ENCODE measurements around the gene DNAJC5G. TPM values are rescaled to one million over a fixed set of nuclear protein-coding genes. Genes with fewer than 3 reads are reported as not detected.

DNAJC5G gene
- total and polyA plus RNA-seq, 10 donors: not detected

DNA sequence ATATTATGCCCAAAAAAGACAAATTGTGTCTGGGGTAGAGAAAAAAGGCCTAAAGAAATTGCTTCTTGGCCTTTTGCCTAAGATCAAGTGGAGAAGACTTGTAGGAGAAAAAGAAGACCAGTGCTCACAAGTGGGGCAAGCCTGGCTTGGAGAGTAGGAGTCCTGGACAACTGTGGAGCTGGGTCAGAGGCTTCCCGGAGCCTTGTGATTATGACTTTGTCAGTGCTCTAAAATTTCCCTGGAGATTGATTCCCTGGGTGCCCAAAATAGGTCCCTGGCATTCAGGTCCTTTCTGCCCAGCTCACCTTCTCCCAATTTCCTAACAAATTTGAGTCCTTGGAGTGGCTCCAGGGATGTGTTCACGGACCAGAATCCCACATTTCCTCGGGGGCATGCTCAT lies 6.2 kb downstream of the DNAJC5G start:
- Histone ChIP-seq H3K27ac (peak overlapping the region in 2 of 8 donors; percentile 21 to 25), H3K9me3 (no peaks in the 10 kb centered on the region), H3K36me3 (no peaks in the 10 kb centered on the region), H3K4me1 (peaks cover 5 to 10% (median 8%) of the 10 kb centered on the region in 6 donors), H3K4me3 (no peak overlapping the region), H3K27me3 (replicated peaks in 1 of 7) (peaks cover 0 to 19% (median 0%) of the 10 kb centered on the region in 7 donors)
- 62 to 82% (median 72%) methylated on average over 3 of the region's 3 CpGs for WGBS, 5 donors
- no peak for DNase-seq
- TF ChIP-seq POLR2A (IDR thresholded peaks at IDR 0.05) (no peak), POLR2AphosphoS5 (IDR thresholded peaks at IDR 0.05) (no peak)
- TF ChIP-seq, protein P1, sequence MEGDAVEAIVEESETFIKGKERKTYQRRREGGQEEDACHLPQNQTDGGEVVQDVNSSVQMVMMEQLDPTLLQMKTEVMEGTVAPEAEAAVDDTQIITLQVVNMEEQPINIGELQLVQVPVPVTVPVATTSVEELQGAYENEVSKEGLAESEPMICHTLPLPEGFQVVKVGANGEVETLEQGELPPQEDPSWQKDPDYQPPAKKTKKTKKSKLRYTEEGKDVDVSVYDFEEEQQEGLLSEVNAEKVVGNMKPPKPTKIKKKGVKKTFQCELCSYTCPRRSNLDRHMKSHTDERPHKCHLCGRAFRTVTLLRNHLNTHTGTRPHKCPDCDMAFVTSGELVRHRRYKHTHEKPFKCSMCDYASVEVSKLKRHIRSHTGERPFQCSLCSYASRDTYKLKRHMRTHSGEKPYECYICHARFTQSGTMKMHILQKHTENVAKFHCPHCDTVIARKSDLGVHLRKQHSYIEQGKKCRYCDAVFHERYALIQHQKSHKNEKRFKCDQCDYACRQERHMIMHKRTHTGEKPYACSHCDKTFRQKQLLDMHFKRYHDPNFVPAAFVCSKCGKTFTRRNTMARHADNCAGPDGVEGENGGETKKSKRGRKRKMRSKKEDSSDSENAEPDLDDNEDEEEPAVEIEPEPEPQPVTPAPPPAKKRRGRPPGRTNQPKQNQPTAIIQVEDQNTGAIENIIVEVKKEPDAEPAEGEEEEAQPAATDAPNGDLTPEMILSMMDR (IDR thresholded peaks at IDR 0.05 in 8 of 11, conservative IDR thresholded peaks at IDR 0.05 in 3 of 11): no peak
- intact Hi-C loops (cut with DNase I; ENCODE audit: low total_unique reads): no loop called here

DNA sequence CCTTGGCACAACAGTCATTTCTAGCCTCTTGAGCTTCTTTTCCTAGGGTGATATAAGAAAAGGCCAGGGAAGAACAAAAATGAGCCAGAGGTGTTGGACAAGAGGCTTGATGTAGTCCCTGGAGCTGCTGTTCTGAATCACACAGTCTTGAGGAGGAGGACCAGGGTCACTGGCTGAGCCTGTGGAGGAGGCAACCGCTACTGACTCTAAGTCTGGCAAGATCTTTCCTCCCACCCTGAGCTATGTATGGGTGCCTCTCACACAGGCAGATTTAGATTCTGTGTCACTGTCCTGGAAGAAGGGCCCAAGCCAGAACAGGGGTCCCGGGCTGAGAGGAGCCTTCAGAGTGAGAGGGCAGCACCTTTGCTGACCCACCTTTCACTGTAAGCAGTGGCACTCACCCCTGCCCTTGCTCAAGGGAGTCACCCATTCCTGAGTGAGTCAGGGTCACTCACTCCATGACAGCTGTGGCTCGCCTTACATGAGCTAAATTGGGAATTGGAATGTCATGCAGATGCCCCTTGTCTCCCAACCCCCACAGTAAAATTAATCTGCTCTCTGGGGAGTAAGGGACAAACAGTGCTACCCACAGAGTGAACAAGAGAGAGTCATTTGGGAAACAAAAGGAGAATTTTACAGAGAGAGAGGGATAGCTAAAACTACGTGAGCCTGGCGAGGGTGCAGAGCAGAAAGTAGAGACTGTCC lies 6.8 kb downstream of the DNAJC5G start, which contains the start of gene TRIM54:
Gene TRIM54, plus strand, starts transcription at position 575 of the 705 bp plus-strand sequence. CDS start 303 bp downstream, outside the sequence.
- intact Hi-C loops (cut with DNase I; ENCODE audit: low total_unique reads): no loop called here
- H3K4me3 ChIP-seq: no peak within 1 kb of the TSS
- 51 to 85% (median 73%) methylated on average over 5 of the region's 5 CpGs for WGBS, 5 donors
- peaks cover 0 to 19% (median 0%) of the 10 kb centered on the region in 7 donors for H3K27me3 ChIP-seq (replicated peaks in 1 of 7)
- TF ChIP-seq POLR2A (IDR thresholded peaks at IDR 0.05): no peak
- TF ChIP-seq POLR2AphosphoS5 (IDR thresholded peaks at IDR 0.05): peak in 1 of 3 donors; percentile 19
- TF ChIP-seq, protein P1 (IDR thresholded peaks at IDR 0.05 in 8 of 11, conservative IDR thresholded peaks at IDR 0.05 in 3 of 11): no peak
- peaks cover 5 to 10% (median 8%) of the 10 kb centered on the region in 6 donors for H3K4me1 ChIP-seq
- no peaks in the 10 kb centered on the region for H3K36me3 ChIP-seq
- peak within 1 kb of the TSS in 2 of 8 donors; percentile 21 to 25 for H3K27ac ChIP-seq
- DNase-seq: no peak
- H3K9me3 ChIP-seq: no peaks in the 10 kb centered on the region

DNA sequence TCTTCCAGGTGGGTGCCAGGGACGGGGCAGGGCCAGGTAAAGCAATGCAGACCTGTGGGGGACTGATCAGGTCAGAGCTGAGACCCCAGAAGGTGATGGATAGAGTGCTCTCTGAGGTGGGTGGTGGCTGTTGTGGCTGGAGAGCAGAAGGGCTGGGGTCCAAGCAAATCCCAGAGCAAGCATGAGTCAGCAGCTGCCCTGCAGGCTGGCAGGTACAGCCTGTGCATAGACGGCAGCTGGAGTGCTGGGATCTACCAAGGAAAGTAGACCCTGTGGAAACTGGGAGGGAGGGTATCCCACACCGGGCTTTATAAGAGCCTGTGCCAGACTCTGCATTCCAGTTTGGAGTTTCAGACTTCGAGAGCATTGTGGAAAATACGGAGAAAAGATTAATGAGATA lies 7.7 kb downstream of the DNAJC5G start:
- Histone ChIP-seq H3K4me1 (peaks cover 5 to 10% (median 8%) of the 10 kb centered on the region in 6 donors), H3K27ac (no peak overlapping the region), H3K9me3 (no peaks in the 10 kb centered on the region), H3K36me3 (no peaks in the 10 kb centered on the region), H3K27me3 (replicated peaks in 1 of 7) (peaks cover 0 to 11% (median 0%) of the 10 kb centered on the region in 7 donors), H3K4me3 (no peak overlapping the region)
- DNase-seq: no peak
- intact Hi-C loops (cut with DNase I; ENCODE audit: low total_unique reads): no loop called here
- TF ChIP-seq POLR2AphosphoS5 (IDR thresholded peaks at IDR 0.05) (no peak), POLR2A (IDR thresholded peaks at IDR 0.05) (no peak)
- TF ChIP-seq, protein P1 (IDR thresholded peaks at IDR 0.05 in 8 of 11, conservative IDR thresholded peaks at IDR 0.05 in 3 of 11): no peak
- 57 to 88% (median 68%) methylated on average over 5 of the region's 5 CpGs for WGBS, 5 donors

GRCh38 chr2:27284996-27285395 lies 9.8 kb downstream of the DNAJC5G start:
- no peak overlapping the region for H3K4me3 ChIP-seq
- H3K27ac ChIP-seq: no peak overlapping the region
- no peak for TF ChIP-seq POLR2AphosphoS5 (IDR thresholded peaks at IDR 0.05)
- no peak for TF ChIP-seq POLR2A (IDR thresholded peaks at IDR 0.05)
- TF ChIP-seq, protein P1 (IDR thresholded peaks at IDR 0.05 in 8 of 11, conservative IDR thresholded peaks at IDR 0.05 in 3 of 11): no peak
- H3K36me3 ChIP-seq: no peaks in the 10 kb centered on the region
- intact Hi-C loops (cut with DNase I; ENCODE audit: low total_unique reads): no loop called here
- no peak for DNase-seq
- 89 to 100% (median 93%) methylated on average over 1 of the region's 1 CpG for WGBS, 5 donors
- H3K27me3 ChIP-seq (replicated peaks in 1 of 7): peaks cover 0 to 11% (median 0%) of the 10 kb centered on the region in 7 donors
- H3K4me1 ChIP-seq: peaks cover 2 to 5% (median 4%) of the 10 kb centered on the region in 6 donors
- no peaks in the 10 kb centered on the region for H3K9me3 ChIP-seq
